K562 (cell line): ENCODE results near the gene UBR3. TPM values are rescaled to one million over a fixed set of nuclear protein-coding genes. Genes with fewer than 3 reads are reported as not detected.

Experiments used
- DIDO1 ChIP-seq: fragments of 450-650 bp; IDR thresholded peaks from 2 replicates; pipeline ENCODE4 v1.6.1; 2016; ENCODE audit warnings: low read depth, missing biosample characterization, missing genetic modification characterization
- KDM5B ChIP-seq: fragments of 200-600 bp; sonication (generic); IDR thresholded peaks from 2 replicates; pipeline ENCODE4 v1.6.1; 2012; ENCODE audit warnings: low read depth, mild to moderate bottlenecking, moderate library complexity, low read length, control low read depth, inconsistent platforms; ENCODE audit not compliant: insufficient replicate concordance
- NONO ChIP-seq, 2 experiments: fragments of 200-400 bp in 1 of 2; fragments of 450-650 bp in 1 of 2; formaldehyde crosslinking in 1 of 2; IDR thresholded peaks; 2 replicates each; pipeline ENCODE4 v1.6.1; 2017; ENCODE audit warnings: low read depth in 2 of 2, mild to moderate bottlenecking in 2 of 2, moderate library complexity in 2 of 2, low read length in 1 of 2
- PPARD ChIP-seq: fragments of 250-450 bp; sonication (Bioruptor Pico); IDR thresholded peaks from 2 replicates; pipeline ENCODE4 v1.8.0; 2022; ENCODE audit warnings: inconsistent platforms, mild to moderate bottlenecking, moderate library complexity
- RBBP5 ChIP-seq: fragments of 200-600 bp; sonication (generic); IDR thresholded peaks from 2 replicates; pipeline ENCODE4 v1.6.1; 2012; ENCODE audit warnings: borderline replicate concordance, mild to moderate bottlenecking, low read length, control low read depth, inconsistent platforms; ENCODE audit not compliant: insufficient read depth, poor library complexity, severe bottlenecking
- SP1 ChIP-seq: sonication (generic); formaldehyde crosslinking; IDR thresholded peaks from 2 replicates; pipeline ENCODE4 v1.8.1; 2022; ENCODE audit warnings: mild to moderate bottlenecking, missing genetic modification reagents
- SRF ChIP-seq, 2 experiments: fragments of 250-450, 450-650 bp in 1 of 2; sonication (Bioruptor Pico) in 1 of 2; sonication (generic) in 1 of 2; formaldehyde crosslinking; IDR thresholded peaks; 2 replicates each; pipeline versions ENCODE4 v1.5.0 to v1.5.1; 2020 to 2022; ENCODE audit warnings: mild to moderate bottlenecking in 1 of 2, missing genetic modification reagents in 1 of 2
- TCFL5 ChIP-seq: fragments of 250-450 bp; sonication (Bioruptor Pico); conservative IDR thresholded peaks from 2 replicates; pipeline ENCODE4 v1.6.1; 2021; ENCODE audit warnings: mild to moderate bottlenecking, moderate library complexity, matching md5 sums
- ZBTB7A ChIP-seq: IDR thresholded peaks from 2 replicates; pipeline ENCODE4 v1.6.1; 2011; ENCODE audit warnings: low read depth, mild to moderate bottlenecking, low read length, moderate library complexity, borderline replicate concordance; ENCODE audit not compliant: control insufficient read depth
- ZNF23 ChIP-seq: fragments of 250-450 bp; sonication (Bioruptor Pico); IDR thresholded peaks from 2 replicates; pipeline ENCODE4 v1.4.0; 2020; ENCODE audit warnings: mild to moderate bottlenecking
- polyA plus RNA-seq, 8 experiments: library from polyadenylated mRNA; depleted of rRNA in 4 of 8; stranded (reverse) in 5 of 8; unstranded in 3 of 8; fragments of >200 nt; fragmentation: Nextera tagmentation in 2 of 8; fragmentation: Illumina TruSeq in 1 of 8; extraction: Ambion mirVana in 2 of 8; extraction: Trizol in 1 of 8; gene quantifications; 2 replicates each; pipeline versions ENCODE4 v1.2.1 to v1.2.3, GENCODE V29; 2011 to 2014; ENCODE audit warnings: inconsistent platforms in 1 of 8, missing spikeins in 1 of 8
- total RNA-seq, 7 experiments: library from RNA; depleted of rRNA in 6 of 7; stranded (reverse); fragments of >200 nt in 6 of 7; fragmentation: Illumina TruSeq in 2 of 7; extraction: Trizol in 2 of 7; gene quantifications; 2 replicates each; pipeline versions ENCODE4 v1.2.1 to v1.2.3, GENCODE V29; 2011 to 2021; ENCODE audit warnings: low replicate concordance in 1 of 7
- TF ChIP-seq, protein P1 (sequence below): fragments of 450-650 bp; IDR thresholded peaks from 2 replicates; pipeline ENCODE4 v1.7.1; 2018; ENCODE audit warnings: mild to moderate bottlenecking, low read depth; ENCODE audit not compliant: partially characterized antibody
- TF ChIP-seq, protein P2 (sequence below): fragments of 250-450 bp; sonication (Bioruptor Pico); IDR thresholded peaks from 2 replicates; pipeline ENCODE4 v1.8.0; 2021; ENCODE audit warnings: borderline replicate concordance, mild to moderate bottlenecking, moderate library complexity; ENCODE audit not compliant: poor library complexity, severe bottlenecking
- TF ChIP-seq, protein P3 (sequence below): fragments of 250-450 bp; sonication (Bioruptor Pico); IDR thresholded peaks from 2 replicates; pipeline ENCODE4 v1.4.0; 2020; ENCODE audit warnings: mild to moderate bottlenecking
- TF ChIP-seq, protein P4 (sequence below), 2 experiments: fragments of 450-650 bp; conservative IDR thresholded peaks; 2 replicates each; pipeline ENCODE4 v1.6.1; 2017; ENCODE audit warnings: mild to moderate bottlenecking in 2 of 2, moderate library complexity in 2 of 2
- TF ChIP-seq, protein P5 (sequence below): fragments of 450-650 bp; IDR thresholded peaks from 2 replicates; pipeline ENCODE4 v1.6.1; 2016; ENCODE audit warnings: borderline replicate concordance

UBR3 gene
- total and polyA plus RNA-seq, 9 of the 15 experiments (the other 6 are each of a cell fraction or from before 2014, with no cell fraction given) = 14.4 to 63.5 (median 40.4) TPM

DNA sequence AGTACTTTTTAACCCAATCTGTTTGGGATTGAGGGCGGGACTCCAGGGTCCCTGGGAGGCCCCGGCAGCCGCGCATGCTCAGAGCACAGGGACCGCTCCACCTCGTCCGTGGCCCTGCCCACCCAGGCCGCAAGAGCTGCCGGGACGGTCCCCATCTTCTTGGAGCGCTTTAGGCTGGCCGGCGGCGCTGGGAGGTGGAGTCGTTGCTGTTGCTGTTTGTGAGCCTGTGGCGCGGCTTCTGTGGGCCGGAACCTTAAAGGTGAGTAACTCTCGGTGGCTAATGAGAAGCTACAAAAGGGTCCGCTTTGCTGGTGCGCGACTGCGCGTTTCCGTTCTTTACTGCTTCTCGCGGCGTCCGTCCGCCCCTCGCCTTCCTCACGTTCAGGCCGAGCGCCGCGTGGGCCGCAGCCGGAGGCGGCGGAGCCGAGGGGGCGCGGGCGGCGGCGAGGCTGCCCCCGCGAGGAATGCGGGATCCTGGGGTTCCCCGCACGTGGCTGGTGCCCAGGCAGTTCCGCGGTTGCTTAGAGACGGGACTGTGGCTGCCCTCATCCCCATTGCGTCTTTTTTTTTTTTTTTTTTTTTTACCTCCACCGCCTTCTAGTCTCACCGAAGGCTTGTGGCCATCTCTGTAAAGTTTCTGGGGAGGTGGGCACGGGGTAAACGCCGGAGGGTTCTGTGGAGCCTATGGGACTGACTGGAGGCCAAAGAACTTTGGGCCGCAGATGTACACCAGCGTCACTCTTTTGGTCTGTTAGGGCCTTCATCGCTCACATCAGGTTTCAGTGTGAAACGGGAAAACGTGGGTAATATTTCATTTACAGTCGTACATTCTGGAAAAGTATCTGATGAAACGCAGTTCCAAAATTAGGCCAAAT is 28.3 kb upstream of the UBR3 start, which contains the start of gene SSB (continued):
- peak; percentile 31; the same call in 1 of the 2 replicates for TF ChIP-seq ZBTB7A
- peak; percentile 99 for TF ChIP-seq RBBP5
- TF ChIP-seq KDM5B = peak; percentile 95
- no peak for TF ChIP-seq PPARD (CRISPR knock-in tag)
- TF ChIP-seq, protein P1, sequence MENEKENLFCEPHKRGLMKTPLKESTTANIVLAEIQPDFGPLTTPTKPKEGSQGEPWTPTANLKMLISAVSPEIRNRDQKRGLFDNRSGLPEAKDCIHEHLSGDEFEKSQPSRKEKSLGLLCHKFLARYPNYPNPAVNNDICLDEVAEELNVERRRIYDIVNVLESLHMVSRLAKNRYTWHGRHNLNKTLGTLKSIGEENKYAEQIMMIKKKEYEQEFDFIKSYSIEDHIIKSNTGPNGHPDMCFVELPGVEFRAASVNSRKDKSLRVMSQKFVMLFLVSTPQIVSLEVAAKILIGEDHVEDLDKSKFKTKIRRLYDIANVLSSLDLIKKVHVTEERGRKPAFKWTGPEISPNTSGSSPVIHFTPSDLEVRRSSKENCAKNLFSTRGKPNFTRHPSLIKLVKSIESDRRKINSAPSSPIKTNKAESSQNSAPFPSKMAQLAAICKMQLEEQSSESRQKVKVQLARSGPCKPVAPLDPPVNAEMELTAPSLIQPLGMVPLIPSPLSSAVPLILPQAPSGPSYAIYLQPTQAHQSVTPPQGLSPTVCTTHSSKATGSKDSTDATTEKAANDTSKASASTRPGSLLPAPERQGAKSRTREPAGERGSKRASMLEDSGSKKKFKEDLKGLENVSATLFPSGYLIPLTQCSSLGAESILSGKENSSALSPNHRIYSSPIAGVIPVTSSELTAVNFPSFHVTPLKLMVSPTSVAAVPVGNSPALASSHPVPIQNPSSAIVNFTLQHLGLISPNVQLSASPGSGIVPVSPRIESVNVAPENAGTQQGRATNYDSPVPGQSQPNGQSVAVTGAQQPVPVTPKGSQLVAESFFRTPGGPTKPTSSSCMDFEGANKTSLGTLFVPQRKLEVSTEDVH = no peak
- no peak for TF ChIP-seq TCFL5 (CRISPR knock-in tag)
- TF ChIP-seq SP1 = 0 out of 2 replicates have a peak, but pooled peaks have one; percentile 27
- peak; percentile 45 to 83; a peak in 2 of 4 replicates for TF ChIP-seq NONO (IDR thresholded peaks at IDR 0.05; ENCODE audit: low read depth in 2 of 2, low read length in 1 of 2)
- no peak for TF ChIP-seq ZNF23 (CRISPR knock-in tag)
- TF ChIP-seq, protein P2, sequence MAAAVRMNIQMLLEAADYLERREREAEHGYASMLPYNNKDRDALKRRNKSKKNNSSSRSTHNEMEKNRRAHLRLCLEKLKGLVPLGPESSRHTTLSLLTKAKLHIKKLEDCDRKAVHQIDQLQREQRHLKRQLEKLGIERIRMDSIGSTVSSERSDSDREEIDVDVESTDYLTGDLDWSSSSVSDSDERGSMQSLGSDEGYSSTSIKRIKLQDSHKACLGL = peak; percentile 60
- TF ChIP-seq, protein P3, sequence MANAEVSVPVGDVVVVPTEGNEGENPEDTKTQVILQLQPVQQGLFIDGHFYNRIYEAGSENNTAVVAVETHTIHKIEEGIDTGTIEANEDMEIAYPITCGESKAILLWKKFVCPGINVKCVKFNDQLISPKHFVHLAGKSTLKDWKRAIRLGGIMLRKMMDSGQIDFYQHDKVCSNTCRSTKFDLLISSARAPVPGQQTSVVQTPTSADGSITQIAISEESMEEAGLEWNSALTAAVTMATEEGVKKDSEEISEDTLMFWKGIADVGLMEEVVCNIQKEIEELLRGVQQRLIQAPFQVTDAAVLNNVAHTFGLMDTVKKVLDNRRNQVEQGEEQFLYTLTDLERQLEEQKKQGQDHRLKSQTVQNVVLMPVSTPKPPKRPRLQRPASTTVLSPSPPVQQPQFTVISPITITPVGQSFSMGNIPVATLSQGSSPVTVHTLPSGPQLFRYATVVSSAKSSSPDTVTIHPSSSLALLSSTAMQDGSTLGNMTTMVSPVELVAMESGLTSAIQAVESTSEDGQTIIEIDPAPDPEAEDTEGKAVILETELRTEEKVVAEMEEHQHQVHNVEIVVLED (CRISPR knock-in tag) = 0 out of 2 replicates have a peak, but pooled peaks have one; percentile 43
- peak in 1 of 2 experiments; percentile 76; a peak in 2 of 4 replicates for TF ChIP-seq SRF (CRISPR knock-in tag; IDR thresholded peaks at IDR 0.05)
- TF ChIP-seq DIDO1 = no peak
- TF ChIP-seq, protein P4, sequence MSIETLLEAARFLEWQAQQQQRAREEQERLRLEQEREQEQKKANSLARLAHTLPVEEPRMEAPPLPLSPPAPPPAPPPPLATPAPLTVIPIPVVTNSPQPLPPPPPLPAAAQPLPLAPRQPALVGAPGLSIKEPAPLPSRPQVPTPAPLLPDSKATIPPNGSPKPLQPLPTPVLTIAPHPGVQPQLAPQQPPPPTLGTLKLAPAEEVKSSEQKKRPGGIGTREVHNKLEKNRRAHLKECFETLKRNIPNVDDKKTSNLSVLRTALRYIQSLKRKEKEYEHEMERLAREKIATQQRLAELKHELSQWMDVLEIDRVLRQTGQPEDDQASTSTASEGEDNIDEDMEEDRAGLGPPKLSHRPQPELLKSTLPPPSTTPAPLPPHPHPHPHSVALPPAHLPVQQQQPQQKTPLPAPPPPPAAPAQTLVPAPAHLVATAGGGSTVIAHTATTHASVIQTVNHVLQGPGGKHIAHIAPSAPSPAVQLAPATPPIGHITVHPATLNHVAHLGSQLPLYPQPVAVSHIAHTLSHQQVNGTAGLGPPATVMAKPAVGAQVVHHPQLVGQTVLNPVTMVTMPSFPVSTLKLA (conservative IDR thresholded peaks at IDR 0.05) = peak; percentile 70 to 86
- TF ChIP-seq, protein P5, sequence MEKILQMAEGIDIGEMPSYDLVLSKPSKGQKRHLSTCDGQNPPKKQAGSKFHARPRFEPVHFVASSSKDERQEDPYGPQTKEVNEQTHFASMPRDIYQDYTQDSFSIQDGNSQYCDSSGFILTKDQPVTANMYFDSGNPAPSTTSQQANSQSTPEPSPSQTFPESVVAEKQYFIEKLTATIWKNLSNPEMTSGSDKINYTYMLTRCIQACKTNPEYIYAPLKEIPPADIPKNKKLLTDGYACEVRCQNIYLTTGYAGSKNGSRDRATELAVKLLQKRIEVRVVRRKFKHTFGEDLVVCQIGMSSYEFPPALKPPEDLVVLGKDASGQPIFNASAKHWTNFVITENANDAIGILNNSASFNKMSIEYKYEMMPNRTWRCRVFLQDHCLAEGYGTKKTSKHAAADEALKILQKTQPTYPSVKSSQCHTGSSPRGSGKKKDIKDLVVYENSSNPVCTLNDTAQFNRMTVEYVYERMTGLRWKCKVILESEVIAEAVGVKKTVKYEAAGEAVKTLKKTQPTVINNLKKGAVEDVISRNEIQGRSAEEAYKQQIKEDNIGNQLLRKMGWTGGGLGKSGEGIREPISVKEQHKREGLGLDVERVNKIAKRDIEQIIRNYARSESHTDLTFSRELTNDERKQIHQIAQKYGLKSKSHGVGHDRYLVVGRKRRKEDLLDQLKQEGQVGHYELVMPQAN = peak; percentile 66; the same call in 1 of the 2 replicates
